GM13977 (cell line): Measurements from ENCODE around the gene HOXC11.

Source experiments
- DNase-seq: peaks from one replicate; pipeline ENCODE4 v3.0.0; 2012; ENCODE audit warnings: low spot score
- in situ Hi-C: fragments of 300-500 bp; cut with MboI; formaldehyde crosslinking; loops from one replicate; pipeline ENCODE4 v1.12.0; 2022; ENCODE audit warnings: low sequenced_read_pairs, low pct_unique_long_range_greater_than_20kb, mixed read lengths, inconsistent platforms; ENCODE audit not compliant: unreplicated experiment
- TF ChIP-seq, protein P1 (sequence below): IDR thresholded peaks from 2 replicates; pipeline ENCODE4 v1.5.1; 2012; ENCODE audit warnings: mild to moderate bottlenecking, control low read depth; ENCODE audit not compliant: insufficient read depth; ENCODE audit errors: extremely low read depth, missing control alignments

HOXC11 gene

DNA sequence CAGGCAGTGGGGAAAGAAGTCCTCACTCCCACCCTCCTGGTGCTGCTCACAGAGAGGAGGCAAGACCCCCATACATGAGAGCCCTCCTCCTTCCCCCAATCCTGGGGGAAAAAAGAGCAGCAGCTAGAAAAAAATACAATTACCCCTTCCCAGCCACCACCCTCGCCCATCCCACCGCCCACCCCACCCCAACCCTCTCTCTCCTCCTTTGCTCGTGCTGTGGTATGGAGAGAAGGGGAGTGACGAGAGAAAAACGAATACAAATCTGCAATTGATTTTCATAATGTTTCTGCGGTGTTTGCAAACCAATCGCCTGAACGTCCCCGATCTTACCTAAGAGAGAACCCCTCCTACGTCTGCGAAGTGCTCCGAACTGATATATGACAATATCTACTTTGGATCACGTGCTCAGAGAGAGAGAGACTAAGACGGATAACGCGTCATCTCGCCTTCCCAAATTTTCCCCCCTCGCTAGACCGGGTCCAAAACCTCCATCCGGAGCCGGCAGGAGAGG, at the start of gene HOXC11:
Gene HOXC11, plus strand, starts transcription at position 405 of the 514 bp plus-strand sequence. CDS start 116 bp downstream, outside the sequence.
- DNase-seq = no peak
- in situ Hi-C loops = no loop called here
- TF ChIP-seq, protein P1, sequence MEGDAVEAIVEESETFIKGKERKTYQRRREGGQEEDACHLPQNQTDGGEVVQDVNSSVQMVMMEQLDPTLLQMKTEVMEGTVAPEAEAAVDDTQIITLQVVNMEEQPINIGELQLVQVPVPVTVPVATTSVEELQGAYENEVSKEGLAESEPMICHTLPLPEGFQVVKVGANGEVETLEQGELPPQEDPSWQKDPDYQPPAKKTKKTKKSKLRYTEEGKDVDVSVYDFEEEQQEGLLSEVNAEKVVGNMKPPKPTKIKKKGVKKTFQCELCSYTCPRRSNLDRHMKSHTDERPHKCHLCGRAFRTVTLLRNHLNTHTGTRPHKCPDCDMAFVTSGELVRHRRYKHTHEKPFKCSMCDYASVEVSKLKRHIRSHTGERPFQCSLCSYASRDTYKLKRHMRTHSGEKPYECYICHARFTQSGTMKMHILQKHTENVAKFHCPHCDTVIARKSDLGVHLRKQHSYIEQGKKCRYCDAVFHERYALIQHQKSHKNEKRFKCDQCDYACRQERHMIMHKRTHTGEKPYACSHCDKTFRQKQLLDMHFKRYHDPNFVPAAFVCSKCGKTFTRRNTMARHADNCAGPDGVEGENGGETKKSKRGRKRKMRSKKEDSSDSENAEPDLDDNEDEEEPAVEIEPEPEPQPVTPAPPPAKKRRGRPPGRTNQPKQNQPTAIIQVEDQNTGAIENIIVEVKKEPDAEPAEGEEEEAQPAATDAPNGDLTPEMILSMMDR = no peak

DNA sequence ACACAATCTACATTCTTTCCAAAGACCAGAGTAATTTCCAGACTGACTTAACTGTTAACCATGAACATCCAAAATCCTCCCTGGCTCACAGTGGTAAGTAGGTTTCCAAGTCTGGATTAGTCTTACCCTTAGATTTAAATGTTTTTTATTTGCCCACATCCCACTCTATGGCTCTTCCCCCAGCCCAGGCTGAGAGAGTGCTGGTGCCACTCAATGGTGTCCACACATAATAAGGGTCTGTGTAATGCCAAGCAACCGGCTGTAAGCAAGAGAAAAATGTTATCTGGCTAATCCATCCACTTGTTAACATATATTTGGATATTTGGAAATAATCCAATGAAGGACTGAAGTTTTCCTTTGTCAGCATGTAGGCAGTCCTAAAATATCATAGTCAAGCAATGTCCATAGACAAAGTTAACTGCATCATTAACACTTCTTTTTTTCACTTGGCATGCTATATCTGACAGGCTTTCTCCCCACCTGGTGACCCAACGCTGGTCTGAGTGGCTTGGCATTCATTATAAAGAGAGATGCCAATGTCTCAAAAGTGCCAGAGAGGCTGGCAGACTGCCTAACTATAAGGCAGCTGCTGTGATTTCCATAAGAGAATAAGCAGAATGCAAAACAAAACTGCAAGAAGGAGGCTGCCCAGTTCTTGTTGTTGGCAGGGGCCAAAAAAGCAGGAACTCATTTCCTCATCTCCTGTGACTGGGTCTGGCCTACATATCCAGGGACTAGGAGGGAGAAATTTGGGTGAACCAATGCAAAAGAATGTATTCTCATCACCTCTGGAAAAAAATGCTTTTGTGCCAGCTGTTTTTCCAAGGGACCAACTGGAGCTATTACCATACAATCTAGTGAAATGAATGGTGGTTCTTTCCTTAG, 48.2 kb upstream of the HOXC11 start:
- TF ChIP-seq, protein P1 = no peak
- no peak for DNase-seq
- in situ Hi-C loops = loop anchor here (25.0 kb wide), 1 partner anchor 113 kb away; the partner anchor contains the start of genes HOXC5 and HOXC6

DNA sequence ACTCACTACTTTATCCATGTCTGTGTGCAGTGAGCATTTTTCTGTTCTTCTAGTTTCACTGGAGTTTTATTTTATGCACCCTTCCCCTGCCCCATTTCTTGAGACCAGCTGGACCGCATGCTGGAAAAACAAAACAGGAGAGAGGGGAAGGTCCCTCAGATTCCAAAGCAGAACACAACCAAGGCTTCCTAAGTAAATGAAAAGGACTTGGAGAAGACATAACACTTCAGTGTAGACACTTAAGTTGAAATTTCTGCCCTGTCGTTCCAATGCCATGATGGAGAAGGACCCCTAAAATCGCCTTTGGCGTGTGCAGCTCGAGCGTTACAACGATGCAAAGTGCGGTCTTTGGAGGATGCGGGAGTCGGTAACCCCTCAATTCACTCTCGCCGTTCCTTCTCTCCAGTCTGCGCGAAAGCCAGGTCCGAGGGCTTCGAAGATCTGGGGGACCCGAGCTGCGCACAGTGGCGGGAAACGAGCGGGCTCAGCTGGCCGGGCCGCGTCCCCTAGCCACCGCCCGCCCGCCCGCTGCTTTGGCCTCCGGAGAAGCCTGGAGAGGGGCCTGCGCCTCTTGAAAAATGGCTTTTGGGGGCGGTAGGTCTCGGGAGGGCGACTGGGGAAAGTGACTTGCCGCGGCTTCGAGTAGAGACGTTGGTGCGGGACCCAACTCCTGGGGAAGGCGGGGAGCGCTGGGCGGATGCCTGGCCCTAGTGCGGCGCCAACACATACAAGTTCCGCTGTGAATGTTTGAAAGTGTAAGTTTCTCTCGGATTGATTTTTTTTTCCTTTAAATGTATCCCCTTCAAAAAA, 45.5 kb upstream of the HOXC11 start:
- in situ Hi-C loops = loop anchor here (25.0 kb wide), 1 partner anchor 110 kb away; the partner anchor contains the start of genes HOXC5 and HOXC6
- DNase-seq = no peak
- TF ChIP-seq, protein P1 = no peak

DNA sequence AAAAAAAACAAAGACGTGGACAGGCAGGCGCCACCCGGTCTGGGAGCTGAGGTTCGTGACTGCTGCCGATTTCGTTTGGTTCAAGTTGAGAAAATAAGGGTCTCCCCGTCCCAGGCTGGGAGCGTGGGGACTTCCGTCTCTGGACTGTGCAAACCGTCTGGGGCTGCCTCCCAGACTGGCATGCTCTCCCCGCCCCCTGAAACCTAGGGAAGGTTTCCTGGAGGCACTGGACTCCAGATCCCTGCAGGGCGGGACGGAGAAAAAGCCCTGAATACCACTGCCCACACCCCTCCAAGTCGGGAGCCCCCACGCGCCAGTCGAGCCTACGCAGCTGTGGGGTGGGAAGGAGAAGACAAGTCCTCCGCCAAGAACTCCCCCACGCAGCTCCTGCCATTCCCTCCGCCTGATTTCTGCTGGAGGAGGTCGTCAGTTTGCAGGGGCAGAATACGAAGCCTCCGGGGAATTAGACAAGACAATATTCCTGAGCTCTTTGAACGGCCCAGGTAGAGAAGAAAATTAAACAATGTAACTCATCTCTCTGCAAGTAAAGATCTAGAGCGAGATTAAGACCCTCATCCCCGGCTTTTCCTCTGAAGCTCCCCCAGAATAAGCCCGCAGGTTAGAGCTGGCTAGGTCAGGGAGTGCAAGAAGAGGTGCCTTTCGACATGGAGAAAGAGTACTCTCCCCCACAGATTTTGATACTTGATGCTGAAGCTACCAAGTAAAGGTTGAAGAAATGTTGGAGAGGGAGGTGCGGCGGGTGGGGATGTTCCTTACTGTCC, 44.7 kb upstream of the HOXC11 start:
- TF ChIP-seq, protein P1 = no peak
- no peak for DNase-seq
- in situ Hi-C loops = loop anchor here (25.0 kb wide), 1 partner anchor 109 kb away; the partner anchor contains the start of genes HOXC5 and HOXC6

DNA sequence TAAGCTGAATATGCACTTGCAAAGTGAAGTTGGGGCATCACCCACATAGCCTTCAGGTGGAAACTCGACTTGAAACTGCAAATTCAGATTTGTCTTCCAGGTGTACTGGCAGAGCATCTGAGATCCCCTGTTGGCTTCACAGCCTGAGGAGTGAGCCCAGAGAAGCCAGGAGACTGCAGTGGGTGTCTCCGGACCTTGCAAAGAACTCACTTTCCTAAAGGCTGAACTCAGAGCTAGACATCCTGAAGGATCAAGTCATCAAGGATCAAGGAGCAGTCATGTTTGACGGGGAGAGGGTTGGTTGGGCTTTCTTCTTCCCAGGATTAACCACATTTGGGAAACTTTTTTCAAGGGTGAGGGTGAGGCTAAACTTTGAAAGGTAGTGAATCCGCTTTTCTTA, 43.4 kb upstream of the HOXC11 start:
- in situ Hi-C loops = loop anchor here (25.0 kb wide), 1 partner anchor 108 kb away; the partner anchor contains the start of genes HOXC5 and HOXC6
- no peak for DNase-seq

More for the DNA sequence above, 43.4 kb upstream of the HOXC11 start:
- TF ChIP-seq, protein P1 = no peak
